ENCODE measurements around the gene ROMO1. TPM values are rescaled to one million over a fixed set of nuclear protein-coding genes. Genes with fewer than 3 reads are reported as not detected.

Gene ROMO1
- total RNA-seq, 2 experiments from 2014 or later: 50.4 to 112 TPM

DNA sequence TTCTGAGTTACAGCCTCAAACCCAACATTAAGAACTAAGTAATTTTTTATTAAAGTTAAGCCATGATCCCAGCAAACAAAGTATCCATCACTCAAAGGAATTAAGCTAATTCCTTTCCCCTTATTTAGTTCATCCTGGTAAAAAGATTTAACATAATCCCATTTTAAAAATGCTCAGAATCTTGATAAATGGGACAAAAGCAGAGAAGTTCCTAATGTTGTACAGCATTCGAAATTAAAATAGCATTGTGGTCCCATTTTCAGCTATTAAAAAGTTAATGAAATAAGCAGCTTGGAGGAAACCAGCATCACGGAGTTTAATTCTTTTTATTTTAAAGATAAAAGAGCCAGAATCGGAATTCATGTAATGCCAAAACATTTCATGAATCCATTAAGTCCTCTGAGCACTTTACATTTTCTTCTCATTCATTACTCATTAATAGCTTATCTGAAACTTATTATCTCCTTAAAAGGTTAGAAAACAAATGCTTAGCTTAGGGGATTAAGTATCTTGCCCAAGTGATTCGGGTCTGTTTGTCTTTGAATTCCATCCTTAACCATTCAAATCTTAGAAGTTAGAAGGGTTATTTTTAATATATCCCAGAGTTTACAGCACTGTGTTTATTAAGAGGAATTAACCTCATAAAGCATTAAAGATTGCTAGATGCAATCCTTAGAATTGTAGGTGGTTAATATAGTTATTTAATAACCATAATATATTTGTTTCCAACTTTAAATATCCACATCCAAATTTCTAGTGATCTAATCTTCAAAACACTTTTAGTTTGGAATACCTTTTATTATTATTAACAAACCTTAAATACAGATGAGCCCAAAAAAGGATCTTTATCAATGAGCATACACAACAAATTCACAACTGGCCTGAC is 31.6 kb downstream of the ROMO1 start:
- Mint-ChIP-seq H3K27me3 (no peaks in the 10 kb centered on the region), H3K9me3 (ENCODE audit: low read depth) (no peaks in the 10 kb centered on the region), H3K4me3 (no peak overlapping the region), H3K4me1 (peaks cover 53% of the 10 kb centered on the region), H3K36me3 (ENCODE audit: low read depth) (peaks cover 74% of the 10 kb centered on the region), H3K27ac (no peak overlapping the region)
- ChIA-PET POLR2A (interaction anchor here (0.9 to 2.7 kb wide), 4 partner anchors 9 to 31 kb away, joined by 3 to 11 read pairs (median 7); partner anchors contain the start of gene RBM39), CTCF (interaction anchor here (0.6 to 2.5 kb wide), 7 partner anchors 9 to 90 kb away, joined by 3 to 14 read pairs (median 5); partner anchors contain the start of gene RBM39)
- DNase-seq (no peak), ATAC-seq (no peak)
- intact Hi-C loops (cut with DNase I, micrococcal nuclease): loop anchor here in 1 of 2 experiments (2.0 kb wide), 1 partner anchor 18 kb away; no protein-coding TSS in a partner anchor

DNA sequence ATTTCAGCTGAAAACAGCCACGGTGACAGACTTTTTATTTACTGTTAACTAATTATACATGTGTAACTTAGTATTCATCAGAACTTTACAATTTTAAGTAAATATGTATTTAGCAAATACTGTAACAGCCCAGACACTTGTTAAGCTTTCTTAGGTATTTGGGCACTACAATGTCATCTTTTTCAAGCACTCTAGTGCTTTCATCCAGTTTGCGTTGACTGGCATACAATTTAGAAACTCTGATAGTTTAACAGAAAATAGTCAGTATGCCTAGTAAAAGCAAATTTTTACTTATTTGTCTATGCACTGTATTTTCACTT is 32.2 kb downstream of the ROMO1 start:
- ChIA-PET POLR2A (interaction anchor here (1.9 kb wide), 1 partner anchor 11 kb away, joined by 10 read pairs; the partner anchor contains the start of gene RBM39), CTCF (interaction anchor here (0.6 to 2.5 kb wide), 7 partner anchors 9 to 90 kb away, joined by 3 to 14 read pairs (median 5); partner anchors contain the start of gene RBM39)
- Mint-ChIP-seq H3K27me3 (no peaks in the 10 kb centered on the region), H3K27ac (no peak overlapping the region), H3K4me1 (peaks cover 57% of the 10 kb centered on the region), H3K4me3 (no peak overlapping the region), H3K9me3 (ENCODE audit: low read depth) (no peaks in the 10 kb centered on the region), H3K36me3 (ENCODE audit: low read depth) (peaks cover 74% of the 10 kb centered on the region)
- no peak for DNase-seq
- ATAC-seq: no peak
- intact Hi-C loops (cut with DNase I, micrococcal nuclease): loop anchor here in 1 of 2 experiments (2.0 kb wide), 1 partner anchor 19 kb away; no protein-coding TSS in a partner anchor

DNA sequence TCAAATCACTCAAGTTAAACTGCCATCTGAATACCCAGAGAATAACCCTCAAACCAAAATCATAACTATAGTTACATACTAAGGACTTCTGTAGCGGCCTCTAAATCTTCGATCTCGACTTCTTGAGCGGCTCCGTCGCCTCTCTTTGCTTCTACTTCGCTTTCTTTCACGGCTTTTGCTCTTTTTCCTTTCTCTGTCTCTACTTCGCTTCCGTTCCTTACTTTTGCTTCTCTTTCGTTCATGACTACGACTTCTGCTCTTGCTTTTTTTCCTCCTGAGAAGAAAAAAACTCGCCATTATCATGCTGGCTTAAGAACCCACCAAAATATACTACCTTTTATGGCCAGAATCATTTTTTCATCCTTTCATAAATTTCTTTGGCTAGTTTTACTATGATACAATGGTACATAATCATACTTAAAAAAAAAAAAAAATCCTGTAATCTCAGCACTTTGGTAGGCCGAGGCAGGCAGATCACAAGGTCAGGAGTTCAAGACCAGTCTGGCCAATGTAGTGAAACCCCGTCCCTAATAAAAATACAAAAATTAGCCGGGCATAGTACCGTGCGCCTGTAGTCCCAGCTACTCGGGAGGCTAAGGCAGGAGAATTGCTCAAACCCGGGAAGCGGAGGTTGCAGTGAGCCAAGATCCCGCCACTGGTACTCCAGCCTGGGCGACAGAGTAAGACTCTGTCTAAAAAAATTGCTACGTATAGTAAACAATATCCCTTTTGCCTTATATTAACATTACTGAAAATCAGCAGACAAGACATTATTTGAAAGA is 32.8 kb downstream of the ROMO1 start:
- CTCF ChIA-PET: interaction anchor here (1.5 to 2.5 kb wide), 4 partner anchors 8 to 22 kb away, joined by 5 to 14 read pairs (median 6); partner anchors contain the start of gene RBM39
- H3K27me3 Mint-ChIP-seq: no peaks in the 10 kb centered on the region
- H3K36me3 Mint-ChIP-seq (ENCODE audit: low read depth): peaks cover 73% of the 10 kb centered on the region
- DNase-seq: no peak
- POLR2A ChIA-PET: interaction anchor here (0.6 to 0.8 kb wide), 2 partner anchors 9 to 114 kb away, joined by 4 to 7 read pairs; no protein-coding TSS in a partner anchor
- H3K4me3 Mint-ChIP-seq: no peak overlapping the region
- H3K4me1 Mint-ChIP-seq: peaks cover 57% of the 10 kb centered on the region
- intact Hi-C loops (cut with DNase I, micrococcal nuclease): loop anchor here in 1 of 2 experiments (2.0 kb wide), 1 partner anchor 19 kb away; no protein-coding TSS in a partner anchor
- ATAC-seq: no peak
- H3K27ac Mint-ChIP-seq: peak overlapping the region; percentile 1
- no peaks in the 10 kb centered on the region for H3K9me3 Mint-ChIP-seq (ENCODE audit: low read depth)

DNA sequence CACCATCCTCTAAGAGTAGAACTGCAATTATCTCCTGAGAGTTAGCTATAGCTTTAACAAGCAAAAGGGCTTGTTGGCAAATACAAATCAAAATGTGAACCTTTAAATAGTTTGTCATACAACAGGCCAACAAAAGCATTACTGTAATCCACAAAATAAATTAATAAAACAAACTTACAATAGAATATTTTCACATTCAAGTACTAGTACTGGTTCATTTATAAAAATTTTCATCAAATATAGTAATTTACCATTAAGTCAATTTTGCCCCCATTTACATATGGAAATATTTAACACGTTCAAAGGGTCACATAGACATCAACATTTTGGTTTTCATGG is 33.4 kb downstream of the ROMO1 start:
- Mint-ChIP-seq H3K36me3 (ENCODE audit: low read depth) (peaks cover 76% of the 10 kb centered on the region), H3K9me3 (ENCODE audit: low read depth) (no peaks in the 10 kb centered on the region), H3K27ac (peak overlapping the region; percentile 31), H3K4me1 (peaks cover 60% of the 10 kb centered on the region), H3K4me3 (no peak overlapping the region), H3K27me3 (no peaks in the 10 kb centered on the region)
- no peak for DNase-seq
- intact Hi-C loops (cut with DNase I, micrococcal nuclease): no loop called here
- ChIA-PET POLR2A (interaction anchor here (0.6 to 0.8 kb wide), 3 partner anchors 9 to 114 kb away, joined by 3 to 7 read pairs (median 4); no protein-coding TSS in a partner anchor), CTCF (interaction anchor here (1.7 kb wide), 1 partner anchor 18 kb away, joined by 5 read pairs; no protein-coding TSS in a partner anchor)
- no peak for ATAC-seq

DNA sequence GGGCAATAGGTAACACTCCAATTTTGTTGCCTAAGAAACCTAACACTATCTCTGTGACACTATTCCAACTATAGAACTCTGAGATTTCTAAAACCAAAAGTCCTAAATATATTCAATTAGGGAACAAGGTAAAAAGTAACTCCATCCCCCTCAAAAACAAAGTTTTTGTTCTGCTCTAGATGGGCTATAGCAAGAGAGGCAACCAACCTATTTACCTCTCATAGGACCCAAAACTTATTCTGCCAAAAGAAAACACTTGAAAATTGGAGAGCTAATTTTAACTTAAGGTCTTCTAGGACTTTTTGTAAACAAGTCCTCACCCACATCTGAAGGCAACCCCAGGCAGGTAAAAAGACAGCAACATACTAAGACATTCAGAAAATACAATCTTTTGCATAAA is 35.2 kb downstream of the ROMO1 start:
- Mint-ChIP-seq H3K27ac (peak overlapping the region; percentile 81), H3K4me3 (peak overlapping the region; percentile 7), H3K27me3 (no peaks in the 10 kb centered on the region), H3K9me3 (ENCODE audit: low read depth) (no peaks in the 10 kb centered on the region), H3K36me3 (ENCODE audit: low read depth) (peaks cover 82% of the 10 kb centered on the region), H3K4me1 (peaks cover 73% of the 10 kb centered on the region)
- CTCF ChIA-PET: interaction anchor here (0.6 to 1.5 kb wide), 2 partner anchors 62 to 150 kb away, joined by 3 to 4 read pairs; no protein-coding TSS in a partner anchor
- POLR2A ChIA-PET: interaction anchor here (0.7 to 2.3 kb wide), 8 partner anchors 9 to 114 kb away, joined by 3 to 16 read pairs (median 6); no protein-coding TSS in a partner anchor
- no peak for DNase-seq
- no peak for ATAC-seq
- intact Hi-C loops (cut with DNase I, micrococcal nuclease): loop anchor here (2.0 kb wide), 2 partner anchors 14 to 26 kb away; no protein-coding TSS in a partner anchor

DNA sequence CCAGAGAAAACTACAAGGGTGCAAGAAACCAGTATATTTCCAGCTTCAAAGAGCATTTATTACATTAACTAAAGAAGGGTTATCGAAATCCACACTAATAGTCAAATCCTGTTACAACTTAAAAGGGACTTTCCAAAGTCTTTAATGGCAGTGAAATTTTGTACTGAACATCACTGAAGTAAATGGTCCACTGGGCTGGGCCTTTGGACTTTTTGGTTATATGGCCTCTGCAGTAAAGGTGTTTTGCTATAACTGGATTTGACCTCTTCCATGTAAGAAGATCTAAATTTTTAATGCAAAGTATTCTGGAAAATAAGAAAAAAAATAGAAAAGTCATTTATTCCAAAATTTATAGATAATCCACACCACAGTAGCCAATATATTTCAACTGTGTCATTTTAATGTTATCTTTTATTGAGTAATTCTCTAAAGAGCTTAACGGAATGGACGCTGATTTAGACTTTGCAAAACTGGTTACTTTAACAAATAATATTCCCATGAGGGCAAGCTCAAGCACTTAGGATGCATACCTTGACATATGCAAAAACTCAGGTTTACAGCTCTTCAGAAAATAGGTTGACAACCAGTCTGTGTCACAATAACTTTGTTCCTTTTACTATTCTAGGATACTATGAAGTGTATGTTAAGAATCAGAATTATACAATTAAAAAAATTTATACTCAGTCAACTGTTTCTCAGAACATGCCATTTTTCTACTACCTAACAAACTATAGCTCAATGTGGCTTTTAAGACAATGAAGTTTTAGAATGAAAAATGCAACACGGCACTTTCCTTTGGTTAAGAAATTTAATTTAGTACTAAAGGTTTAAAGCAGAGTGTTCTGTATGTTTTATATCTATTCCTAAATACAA is 35.8 kb downstream of the ROMO1 start:
- no peak for DNase-seq
- CTCF ChIA-PET: interaction anchor here (0.6 to 1.5 kb wide), 5 partner anchors 9 to 149 kb away, joined by 3 to 5 read pairs (median 4); no protein-coding TSS in a partner anchor
- intact Hi-C loops (cut with DNase I, micrococcal nuclease): loop anchor here (2.0 kb wide), 2 partner anchors 14 to 26 kb away; no protein-coding TSS in a partner anchor
- H3K9me3 Mint-ChIP-seq (ENCODE audit: low read depth): no peaks in the 10 kb centered on the region
- no peak for ATAC-seq
- peak overlapping the region; percentile 81 for H3K27ac Mint-ChIP-seq
- H3K27me3 Mint-ChIP-seq: no peaks in the 10 kb centered on the region
- H3K4me1 Mint-ChIP-seq: peaks cover 74% of the 10 kb centered on the region
- H3K4me3 Mint-ChIP-seq: peak overlapping the region; percentile 7
- peaks cover 83% of the 10 kb centered on the region for H3K36me3 Mint-ChIP-seq (ENCODE audit: low read depth)
- POLR2A ChIA-PET: interaction anchor here (0.5 to 2.3 kb wide), 11 partner anchors 9 to 114 kb away, joined by 3 to 16 read pairs (median 5); no protein-coding TSS in a partner anchor

DNA sequence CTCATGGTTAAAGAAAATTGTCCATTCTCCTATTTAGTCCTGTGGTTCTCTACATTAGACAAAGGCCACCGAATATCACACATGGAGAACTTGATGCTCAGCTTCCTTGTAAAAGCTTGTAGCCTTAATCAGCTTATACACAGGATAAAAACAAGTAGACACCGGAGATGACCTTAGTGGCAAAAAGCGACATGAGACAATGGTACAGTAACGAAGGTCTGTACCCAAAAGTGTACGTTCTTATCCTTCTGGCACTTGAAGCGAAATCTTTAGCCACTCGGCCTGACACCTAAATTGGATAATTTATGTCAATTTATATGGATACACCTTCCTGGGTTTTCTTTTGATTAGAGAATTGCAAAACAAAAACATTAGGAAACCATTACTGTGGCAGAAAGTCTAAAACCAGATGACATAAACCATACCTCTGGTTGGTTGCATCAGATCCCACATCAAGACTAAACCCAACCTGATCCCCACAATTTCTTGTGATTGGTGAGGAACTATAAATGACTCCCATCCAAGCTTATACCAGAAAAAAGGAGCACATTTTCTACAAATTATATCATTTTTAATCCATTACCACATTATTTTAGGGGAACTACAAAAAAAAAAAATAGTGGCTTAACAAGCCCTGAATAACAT is 36.7 kb downstream of the ROMO1 start:
- no peaks in the 10 kb centered on the region for H3K9me3 Mint-ChIP-seq (ENCODE audit: low read depth)
- peaks cover 72% of the 10 kb centered on the region for H3K4me1 Mint-ChIP-seq
- peaks cover 85% of the 10 kb centered on the region for H3K36me3 Mint-ChIP-seq (ENCODE audit: low read depth)
- H3K27me3 Mint-ChIP-seq: no peaks in the 10 kb centered on the region
- ATAC-seq (no peak), DNase-seq (no peak)
- intact Hi-C loops (cut with DNase I, micrococcal nuclease): loop anchor here (1.0 to 2.0 kb wide), 3 partner anchors 10 to 27 kb away; no protein-coding TSS in a partner anchor
- H3K4me3 Mint-ChIP-seq: peak overlapping the region; percentile 23
- POLR2A ChIA-PET: interaction anchor here (0.5 to 2.3 kb wide), 7 partner anchors 8 to 76 kb away, joined by 3 to 13 read pairs (median 5); no protein-coding TSS in a partner anchor
- H3K27ac Mint-ChIP-seq: peak overlapping the region; percentile 53
- CTCF ChIA-PET: interaction anchor here (0.7 to 1.5 kb wide), 4 partner anchors 9 to 148 kb away, joined by 3 to 5 read pairs (median 4); no protein-coding TSS in a partner anchor

DNA sequence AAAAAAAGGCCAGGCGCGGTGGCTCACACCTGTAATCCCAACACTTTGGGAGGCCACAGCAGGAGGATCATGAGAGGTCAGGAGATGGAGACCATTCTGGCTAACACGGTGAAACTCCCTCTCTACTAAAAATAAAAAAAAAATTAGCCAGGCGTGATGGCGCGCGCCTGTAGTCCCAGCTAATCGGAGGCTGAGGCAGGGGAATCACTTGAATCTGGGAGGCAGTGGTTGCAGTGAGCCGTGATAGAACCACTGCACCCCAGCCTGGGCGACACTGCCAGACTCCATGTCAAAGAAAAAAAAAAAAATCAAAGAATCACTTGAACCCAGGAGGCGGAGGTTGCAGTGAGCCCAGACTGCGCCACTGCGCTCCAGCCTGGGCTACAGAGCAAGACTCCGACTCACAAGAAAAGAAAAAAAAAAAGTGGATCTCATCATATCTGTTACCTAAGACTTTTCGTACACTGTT is 38.7 kb downstream of the ROMO1 start:
- CTCF ChIA-PET: interaction anchor here (0.6 to 1.4 kb wide), 2 partner anchors 17 to 119 kb away, joined by 3 read pairs; no protein-coding TSS in a partner anchor

DNA sequence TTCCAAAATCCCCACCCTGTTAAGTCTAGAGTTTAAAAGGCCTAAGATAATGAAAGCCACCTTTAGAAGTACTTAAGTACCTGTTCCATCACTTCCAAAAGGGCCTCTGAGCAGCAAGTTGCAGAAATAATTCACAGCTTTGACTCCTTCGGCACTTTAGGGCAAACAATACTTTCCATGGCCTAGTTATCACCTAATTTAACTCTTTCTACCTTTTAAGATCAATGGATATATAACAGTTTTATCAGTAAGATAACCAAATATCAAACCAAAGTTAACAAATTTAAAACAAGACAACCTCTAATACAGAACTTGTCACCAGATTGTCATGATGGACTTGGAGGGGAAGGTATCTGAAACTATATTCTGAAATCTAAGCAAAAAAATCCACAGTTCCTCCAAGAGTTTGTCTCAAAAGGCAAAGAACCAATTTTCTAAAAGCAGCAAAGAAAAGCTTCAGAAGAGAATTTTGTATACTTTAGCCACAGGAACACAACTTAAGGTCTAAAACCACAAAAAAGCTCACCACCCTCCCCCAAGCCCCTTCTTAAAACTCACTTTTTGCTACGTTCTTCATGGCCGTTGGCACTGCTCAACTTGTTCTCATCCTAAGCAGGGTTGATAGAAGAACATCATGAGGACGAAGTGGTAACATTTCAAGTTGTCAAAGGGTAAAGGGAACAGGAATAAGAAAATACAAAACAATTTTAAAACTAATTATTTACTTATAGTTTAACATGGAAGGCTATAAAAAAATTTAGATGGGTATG is 39.4 kb downstream of the ROMO1 start:
- CTCF ChIA-PET: interaction anchor here (0.6 to 2.6 kb wide), 6 partner anchors 8 to 119 kb away, joined by 3 to 14 read pairs (median 3); partner anchors contain the start of genes NFS1 and ROMO1
- H3K27me3 Mint-ChIP-seq: no peaks in the 10 kb centered on the region
- H3K4me1 Mint-ChIP-seq: peaks cover 57% of the 10 kb centered on the region
- peak overlapping the region; percentile 84 for H3K27ac Mint-ChIP-seq
- POLR2A ChIA-PET: interaction anchor here (1.0 to 1.8 kb wide), 5 partner anchors 8 to 33 kb away, joined by 3 to 12 read pairs (median 6); partner anchors contain the start of gene PHF20
- H3K9me3 Mint-ChIP-seq (ENCODE audit: low read depth): no peaks in the 10 kb centered on the region
- H3K4me3 Mint-ChIP-seq: peak overlapping the region; percentile 71
- peaks cover 81% of the 10 kb centered on the region for H3K36me3 Mint-ChIP-seq (ENCODE audit: low read depth)
- intact Hi-C loops (cut with DNase I, micrococcal nuclease): no loop called here
- DNase-seq (no peak), ATAC-seq (no peak)

More for the DNA sequence above, 38.7 kb downstream of the ROMO1 start:
- H3K27ac Mint-ChIP-seq: peak overlapping the region; percentile 84
- no peaks in the 10 kb centered on the region for H3K9me3 Mint-ChIP-seq (ENCODE audit: low read depth)
- peak overlapping the region; percentile 71 for H3K4me3 Mint-ChIP-seq
- peaks cover 59% of the 10 kb centered on the region for H3K4me1 Mint-ChIP-seq
- DNase-seq (no peak), ATAC-seq (no peak)
- H3K36me3 Mint-ChIP-seq (ENCODE audit: low read depth): peaks cover 87% of the 10 kb centered on the region
- H3K27me3 Mint-ChIP-seq: no peaks in the 10 kb centered on the region
- POLR2A ChIA-PET: interaction anchor here (0.8 to 1.4 kb wide), 3 partner anchors 10 to 26 kb away, joined by 3 to 12 read pairs (median 12); no protein-coding TSS in a partner anchor
- intact Hi-C loops (cut with DNase I, micrococcal nuclease): no loop called here
